Colon (tissue), 2 donors: ENCODE measurements around the gene HDHD5.

ENCODE experiments used
- FAIRE-seq: peaks from 2 replicates; lab custom pipeline; 2012; peaks lifted over from hg19 to GRCh38; lab: Jason Lieb, UNC
- donor health status: control.
- donor health status: control.

HDHD5 gene

DNA sequence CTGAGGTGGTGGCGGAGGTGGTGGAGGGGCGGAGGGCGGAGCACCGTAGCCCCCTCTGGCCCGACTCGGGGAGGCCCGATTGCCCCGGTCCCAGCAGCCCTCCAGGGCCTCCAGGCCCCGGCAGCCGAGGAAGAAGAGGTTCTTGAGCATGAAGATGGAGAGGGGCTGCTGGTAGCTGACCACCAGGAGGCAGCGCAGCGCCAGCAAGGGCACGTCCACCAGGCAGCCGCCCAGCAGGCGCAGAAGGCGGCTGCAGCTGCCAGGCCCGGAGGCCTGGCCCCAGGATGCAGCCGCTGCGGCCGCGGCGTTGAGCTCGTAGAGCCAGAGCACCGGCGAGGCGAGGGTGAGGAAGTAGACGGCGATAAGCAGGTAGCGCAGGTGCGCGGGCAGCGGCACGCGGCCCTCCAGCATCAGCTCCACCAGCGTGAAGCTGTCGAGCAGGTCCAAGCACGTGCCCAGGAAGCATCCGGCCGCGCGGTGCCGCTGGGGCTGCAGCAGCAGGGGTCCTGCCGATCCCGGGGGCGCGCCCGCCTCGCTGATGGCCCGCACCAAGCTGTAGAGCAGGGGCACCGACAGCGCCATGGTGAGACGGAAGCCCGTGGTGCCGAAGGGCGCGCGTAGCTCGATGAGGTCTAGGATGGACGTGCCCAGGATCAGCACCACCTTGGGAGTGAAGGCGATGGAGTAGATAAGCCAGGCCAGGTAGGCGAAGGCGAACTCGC is 39.4 kb downstream of the HDHD5 start:
- no peak for FAIRE-seq

DNA sequence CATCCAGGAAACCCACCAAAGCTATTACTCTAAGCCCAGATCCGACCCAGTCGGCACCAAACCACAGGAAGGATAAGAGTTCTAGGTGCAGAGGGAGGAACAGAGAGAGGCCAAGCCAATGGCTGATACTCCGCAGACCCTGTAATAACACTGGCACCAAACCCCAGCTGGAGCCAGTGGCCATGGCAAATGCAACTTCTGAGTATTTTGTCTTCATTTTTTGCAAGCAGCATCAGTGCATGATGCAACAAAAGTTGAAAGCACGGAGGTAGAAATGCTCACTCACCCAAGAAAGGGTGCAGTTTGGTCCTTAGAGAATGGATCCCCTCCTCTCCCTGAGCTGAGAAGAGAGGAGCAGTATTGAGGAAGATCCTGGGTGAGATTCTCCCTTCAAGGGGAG is 40.7 kb downstream of the HDHD5 start:
- no peak for FAIRE-seq

DNA sequence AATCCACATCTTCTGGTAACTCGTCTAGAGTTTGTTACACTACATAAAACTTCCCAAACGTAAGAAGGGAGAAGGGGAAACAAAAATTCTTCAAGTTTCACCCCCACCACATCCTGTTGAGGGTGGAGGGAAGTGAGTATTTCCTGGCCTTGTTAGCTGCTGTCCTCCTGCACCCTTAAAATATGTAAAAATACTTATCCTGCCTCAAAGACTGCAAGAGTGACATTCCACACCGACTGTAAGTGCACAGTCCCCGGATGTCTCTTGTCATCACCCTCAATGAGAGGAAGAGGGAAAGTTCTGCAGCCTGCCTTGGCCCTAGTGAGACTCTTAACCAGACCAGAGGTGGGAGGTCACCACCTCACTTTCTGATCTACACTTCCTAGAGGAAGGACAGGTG is 41.2 kb downstream of the HDHD5 start:
- no peak for FAIRE-seq

DNA sequence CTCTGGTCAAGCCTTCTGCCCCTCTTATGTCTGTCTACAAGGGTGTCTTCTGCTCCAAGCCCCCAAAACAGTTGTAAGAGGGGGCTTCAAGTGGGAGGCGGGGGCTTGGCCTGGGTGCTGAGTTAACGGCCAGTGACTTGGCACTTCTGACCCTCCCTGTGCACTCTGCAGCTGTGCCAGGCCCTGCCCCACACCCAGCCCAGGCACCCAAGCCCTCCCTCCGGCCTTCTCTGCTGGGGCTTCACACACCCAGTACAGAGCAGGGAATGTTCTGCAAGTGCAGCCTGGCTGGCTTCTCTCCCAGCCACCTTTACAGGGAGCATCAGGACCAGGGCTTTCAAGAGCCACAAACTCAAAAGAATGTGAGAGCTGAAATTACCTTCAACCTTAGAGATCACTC is 41.7 kb downstream of the HDHD5 start:
- no peak for FAIRE-seq

DNA sequence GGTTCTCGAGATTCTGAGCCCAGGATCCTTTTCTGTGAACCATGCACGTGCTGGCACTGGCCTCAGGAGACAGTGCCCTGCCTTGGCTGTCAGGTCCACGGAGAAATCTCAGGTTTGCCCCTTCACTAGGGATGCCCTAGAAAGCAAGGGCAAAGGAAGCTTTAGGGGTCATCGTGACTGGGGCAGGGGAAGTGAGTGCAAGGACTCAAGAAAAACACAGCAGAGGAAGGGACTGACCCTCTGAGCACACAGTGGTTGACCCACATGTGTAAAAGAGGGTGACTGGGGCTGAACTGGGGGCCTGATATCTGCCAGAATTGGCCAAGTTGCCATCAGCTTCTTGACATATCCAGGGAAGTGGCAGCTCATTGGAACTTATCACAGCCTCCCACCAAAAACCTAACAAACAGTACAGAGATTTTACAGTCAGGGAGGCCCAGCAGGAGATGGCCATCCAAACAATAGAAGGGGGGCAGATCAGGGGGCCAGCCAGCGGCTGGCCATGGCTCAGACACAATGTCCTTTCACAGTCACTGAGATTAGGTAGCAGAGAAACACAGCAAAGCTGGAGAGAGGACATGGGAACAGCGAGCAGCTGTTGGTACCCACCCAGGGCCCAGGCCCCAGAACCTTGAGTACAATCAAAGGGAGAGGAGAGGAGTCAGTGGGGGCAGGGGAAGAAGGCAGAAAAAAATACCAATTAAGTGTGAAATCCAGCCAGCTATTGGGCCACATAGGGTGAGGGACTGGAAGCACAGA is 42.3 kb downstream of the HDHD5 start:
- no peak for FAIRE-seq

DNA sequence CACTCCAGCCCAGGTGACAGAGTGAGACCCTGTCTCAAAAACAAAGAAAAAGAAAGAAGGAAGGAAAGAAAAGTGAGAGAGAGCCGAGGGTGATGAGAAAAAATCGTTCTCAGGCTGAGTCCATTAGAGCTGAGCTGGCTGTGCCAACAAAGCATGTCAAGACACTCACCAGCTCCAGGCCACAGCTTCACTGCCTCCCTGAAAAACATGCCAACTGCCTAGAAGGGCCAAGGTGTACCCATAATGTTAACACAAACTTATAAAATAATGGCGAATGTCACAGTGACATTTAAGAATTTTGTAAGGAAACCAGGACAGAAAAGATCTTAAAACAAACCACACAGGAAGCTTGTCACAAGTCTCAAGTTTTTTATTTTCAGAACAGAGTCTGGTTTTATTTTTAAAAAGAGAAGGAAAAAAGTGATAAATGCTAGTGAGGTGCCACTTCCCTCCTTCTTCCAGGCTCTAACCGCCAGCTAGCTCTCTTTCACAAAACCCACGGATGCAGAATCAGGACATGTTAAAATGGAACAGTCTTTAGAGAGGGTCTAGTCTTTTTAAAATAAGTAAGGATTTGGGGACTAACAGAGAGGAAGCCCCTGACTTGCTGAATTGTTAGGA is 43.0 kb downstream of the HDHD5 start:
- FAIRE-seq: no peak

DNA sequence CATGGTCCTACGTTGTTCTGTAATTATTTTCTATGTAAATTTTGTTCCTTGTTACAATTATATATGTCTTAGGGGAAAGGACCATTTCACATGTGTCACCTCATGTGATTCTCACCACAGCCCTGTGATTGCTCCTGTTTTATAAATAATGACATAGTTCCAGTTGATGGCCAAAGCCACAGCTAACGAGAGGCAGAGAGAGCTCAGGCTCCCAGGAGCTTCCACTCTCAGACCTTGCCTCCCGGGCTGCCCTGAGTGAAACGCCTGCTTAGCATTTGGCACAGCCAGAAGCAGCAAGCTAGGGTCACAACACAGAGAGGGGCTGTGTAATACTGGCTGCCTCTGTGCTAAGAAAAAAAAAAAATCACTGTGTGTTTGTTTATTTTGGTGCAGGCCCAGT is 43.8 kb downstream of the HDHD5 start:
- FAIRE-seq: no peak

DNA sequence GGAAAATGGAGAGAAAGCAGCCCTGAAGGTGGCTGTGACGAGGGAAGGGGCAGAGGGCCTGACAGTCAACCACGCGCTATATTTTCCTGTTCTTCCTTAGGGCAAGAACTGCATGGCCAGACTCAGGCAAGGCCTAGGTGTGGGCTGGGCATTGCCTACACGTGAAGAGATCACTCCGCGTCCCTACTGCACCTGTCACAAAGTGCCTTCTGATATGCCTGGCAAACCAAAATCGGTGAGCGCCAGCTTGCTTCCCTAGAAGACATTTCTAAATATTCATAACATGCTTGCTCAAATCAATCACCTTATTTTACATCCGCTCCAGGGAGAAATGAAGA is 44.2 kb downstream of the HDHD5 start:
- no peak for FAIRE-seq

DNA sequence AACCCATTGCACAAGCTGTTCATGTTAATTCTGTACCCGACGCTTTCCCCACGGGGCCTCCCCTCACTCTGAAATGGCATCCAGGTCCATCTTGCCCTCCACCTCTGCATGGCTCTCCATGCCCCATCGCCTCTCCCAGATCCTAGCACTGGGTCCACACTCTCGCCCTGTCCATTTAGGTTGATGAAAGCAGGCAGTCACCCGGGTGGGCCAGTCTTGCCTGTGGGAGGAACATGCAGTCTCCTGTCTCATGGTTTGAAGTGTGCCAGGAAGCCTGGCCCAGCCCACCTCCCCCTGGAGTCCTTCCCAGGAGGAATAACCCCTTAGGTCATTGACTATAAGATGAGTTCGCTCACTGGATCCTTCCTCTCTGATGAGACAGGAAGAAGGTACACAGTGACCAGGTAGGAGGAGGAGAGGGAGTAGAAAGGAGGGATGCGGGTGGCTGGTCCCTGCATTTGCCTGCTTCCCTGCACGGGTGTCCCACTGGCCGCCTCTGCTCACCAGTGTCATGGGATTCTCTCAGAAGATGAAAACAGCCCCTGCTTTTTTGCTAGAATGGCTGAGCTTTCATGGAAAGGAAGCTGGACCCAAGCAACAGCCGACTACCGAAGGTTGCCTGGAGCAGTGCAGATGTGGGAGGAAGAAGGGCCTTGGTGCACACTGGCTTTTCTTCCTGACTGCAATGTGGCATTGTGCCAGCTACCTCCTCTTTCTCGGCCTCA is 44.7 kb downstream of the HDHD5 start:
- no peak for FAIRE-seq

DNA sequence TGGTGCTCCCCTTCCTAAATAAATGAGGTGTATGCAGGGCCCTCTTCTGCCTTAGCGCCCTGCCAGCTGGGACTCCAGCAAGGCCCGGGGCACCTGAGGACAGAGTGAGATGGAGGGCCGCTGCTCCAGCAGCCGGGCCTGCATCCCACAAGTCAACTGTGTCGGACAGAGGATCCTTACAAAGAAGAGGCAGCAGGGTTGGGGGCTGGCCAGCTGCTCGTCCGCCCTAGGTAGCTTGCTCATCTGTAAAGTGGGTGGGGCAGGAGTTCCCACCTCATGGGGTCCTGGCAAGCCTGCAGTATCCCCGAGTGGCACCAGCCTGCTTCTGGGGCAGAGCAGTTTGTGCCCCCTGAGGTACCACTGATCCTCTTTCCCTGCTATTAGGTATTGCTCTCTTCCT is 45.5 kb downstream of the HDHD5 start:
- FAIRE-seq: no peak

DNA sequence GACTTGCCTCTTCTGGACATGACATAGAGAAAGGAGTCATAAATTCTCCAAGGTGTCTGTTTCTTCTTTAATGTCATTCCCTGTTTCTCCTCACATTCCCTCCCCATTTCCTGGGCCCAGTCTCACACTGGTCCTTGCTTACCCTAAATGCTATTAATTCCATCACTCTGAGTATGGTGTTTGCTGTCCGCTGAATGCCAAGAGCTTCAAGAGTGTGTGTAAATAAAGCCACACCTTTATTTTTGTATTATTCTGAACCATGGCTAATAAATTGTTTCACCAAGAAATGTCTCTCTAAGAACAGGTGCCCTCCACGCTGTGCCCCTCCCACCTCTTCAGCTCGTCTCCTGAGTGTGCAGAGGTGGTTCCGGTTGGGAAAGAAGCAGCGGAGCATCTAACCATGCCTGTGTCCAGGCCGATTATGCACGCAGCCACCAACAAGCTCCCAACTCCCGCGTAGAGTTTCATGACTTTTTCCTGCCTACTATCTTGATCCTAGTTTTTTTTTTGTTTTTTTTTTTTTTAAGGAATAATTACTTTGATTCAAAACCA is 46.5 kb downstream of the HDHD5 start:
- FAIRE-seq: no peak

DNA sequence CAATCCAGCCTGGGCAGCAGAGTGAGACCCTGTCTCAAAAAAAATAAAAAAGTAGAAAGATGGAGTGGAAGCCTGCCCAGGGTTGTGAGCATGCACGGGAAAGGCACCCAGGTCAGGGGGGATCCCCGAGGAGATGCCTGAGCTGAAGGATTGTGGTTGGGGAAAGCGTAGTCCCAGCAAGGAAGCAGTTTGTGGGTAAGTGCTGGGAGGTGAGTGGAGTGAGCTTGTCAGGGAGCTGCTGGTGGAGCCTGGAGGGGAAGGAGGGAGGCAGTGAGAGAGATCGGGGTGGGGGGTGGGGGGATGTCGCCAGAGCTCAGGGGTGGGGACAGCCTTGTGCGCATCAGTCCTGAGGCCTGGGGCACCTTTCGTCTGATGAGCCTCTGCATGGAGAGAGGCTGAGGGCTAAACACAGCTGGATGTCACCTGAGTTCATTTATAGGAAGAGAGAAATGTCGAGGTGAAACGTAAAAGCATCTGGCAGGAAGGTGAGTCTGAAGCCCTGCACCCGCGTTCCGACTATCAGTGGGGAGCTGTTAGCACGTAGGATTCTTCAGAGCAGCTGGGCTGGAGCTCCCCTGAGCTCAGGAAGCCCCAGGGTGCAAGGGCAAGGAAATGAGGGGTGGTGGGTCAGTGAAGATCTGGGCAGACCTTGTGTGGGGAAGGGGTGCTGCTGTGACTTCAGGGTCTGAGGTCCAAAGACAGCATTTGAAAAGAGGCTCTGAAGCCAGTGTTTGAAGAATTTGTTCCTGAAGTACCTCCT is 48.1 kb downstream of the HDHD5 start:
- FAIRE-seq: no peak

DNA sequence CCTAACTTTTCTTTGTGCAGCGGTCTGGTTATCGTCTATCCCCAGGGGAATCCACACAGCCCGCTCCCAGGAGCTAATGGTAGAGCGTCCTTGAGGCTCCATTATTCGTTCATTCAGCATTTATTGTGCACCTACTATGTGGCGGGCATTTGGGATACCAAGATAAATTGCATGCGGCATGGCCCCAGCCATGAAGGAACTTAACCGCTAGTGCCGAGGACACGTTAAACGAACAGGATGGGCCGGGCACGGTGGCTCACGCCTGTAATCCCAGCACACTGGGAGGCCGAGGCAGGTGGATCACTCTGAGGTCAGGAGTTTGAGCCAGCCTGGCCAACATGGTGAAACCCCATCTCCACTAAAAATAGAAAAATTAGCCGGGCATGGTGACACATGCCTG is 49.1 kb downstream of the HDHD5 start:
- no peak for FAIRE-seq

DNA sequence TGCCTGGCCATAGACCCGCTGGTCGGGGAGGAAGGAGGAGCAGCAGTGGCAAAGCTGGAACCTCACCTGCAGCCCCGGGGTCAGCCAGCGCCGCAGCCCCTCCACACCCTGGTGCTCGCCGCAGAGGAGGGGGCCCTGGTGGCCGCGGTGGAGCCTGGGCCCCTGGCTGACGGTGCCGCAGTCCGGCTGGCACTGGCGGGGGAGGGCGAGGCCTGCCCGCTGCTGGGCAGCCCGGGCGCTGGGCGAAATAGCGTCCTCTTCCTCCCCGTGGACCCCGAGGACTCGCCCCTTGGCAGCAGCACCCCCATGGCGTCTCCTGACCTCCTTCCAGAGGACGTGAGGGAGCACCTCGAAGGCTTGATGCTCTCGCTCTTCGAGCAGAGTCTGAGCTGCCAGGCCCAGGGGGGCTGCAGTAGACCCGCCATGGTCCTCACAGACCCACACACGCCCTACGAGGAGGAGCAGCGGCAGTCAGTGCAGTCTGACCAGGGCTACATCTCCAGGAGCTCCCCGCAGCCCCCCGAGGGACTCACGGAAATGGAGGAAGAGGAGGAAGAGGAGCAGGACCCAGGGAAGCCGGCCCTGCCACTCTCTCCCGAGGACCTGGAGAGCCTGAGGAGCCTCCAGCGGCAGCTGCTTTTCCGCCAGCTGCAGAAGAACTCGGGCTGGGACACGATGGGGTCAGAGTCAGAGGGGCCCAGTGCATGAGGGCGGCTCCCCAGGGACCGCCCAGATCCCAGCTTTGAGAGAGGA is 49.8 kb downstream of the HDHD5 start:
- FAIRE-seq: no peak

DNA sequence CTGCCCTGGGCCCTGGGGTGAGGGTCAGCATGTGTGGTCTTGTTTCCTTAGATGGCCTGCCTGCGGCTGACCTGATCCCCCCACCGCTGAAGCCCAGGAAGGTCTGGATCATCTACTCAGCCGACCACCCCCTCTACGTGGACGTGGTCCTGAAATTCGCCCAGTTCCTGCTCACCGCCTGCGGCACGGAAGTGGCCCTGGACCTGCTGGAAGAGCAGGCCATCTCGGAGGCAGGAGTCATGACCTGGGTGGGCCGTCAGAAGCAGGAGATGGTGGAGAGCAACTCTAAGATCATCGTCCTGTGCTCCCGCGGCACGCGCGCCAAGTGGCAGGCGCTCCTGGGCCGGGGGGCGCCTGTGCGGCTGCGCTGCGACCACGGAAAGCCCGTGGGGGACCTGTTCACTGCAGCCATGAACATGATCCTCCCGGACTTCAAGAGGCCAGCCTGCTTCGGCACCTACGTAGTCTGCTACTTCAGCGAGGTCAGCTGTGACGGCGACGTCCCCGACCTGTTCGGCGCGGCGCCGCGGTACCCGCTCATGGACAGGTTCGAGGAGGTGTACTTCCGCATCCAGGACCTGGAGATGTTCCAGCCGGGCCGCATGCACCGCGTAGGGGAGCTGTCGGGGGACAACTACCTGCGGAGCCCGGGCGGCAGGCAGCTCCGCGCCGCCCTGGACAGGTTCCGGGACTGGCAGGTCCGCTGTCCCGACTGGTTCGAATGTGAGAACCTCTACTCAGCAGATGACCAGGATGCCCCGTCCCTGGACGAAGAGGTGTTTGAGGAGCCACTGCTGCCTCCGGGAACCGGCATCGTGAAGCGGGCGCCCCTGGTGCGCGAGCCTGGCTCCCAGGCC is 50.6 kb downstream of the HDHD5 start:
- FAIRE-seq: no peak

DNA sequence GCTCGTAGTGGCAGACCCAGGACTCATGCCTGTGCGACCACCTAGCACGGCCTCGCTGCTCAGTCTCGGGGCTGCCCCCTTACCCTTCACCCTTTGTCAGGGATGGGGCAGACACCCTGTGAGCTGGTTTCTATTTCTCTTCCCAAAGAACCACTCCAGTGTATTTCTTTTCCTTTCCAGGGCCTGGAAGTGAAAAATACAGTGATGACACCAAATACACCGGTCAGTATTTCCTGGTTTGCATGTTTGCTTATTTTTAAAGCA is 51.6 kb downstream of the HDHD5 start:
- no peak for FAIRE-seq

DNA sequence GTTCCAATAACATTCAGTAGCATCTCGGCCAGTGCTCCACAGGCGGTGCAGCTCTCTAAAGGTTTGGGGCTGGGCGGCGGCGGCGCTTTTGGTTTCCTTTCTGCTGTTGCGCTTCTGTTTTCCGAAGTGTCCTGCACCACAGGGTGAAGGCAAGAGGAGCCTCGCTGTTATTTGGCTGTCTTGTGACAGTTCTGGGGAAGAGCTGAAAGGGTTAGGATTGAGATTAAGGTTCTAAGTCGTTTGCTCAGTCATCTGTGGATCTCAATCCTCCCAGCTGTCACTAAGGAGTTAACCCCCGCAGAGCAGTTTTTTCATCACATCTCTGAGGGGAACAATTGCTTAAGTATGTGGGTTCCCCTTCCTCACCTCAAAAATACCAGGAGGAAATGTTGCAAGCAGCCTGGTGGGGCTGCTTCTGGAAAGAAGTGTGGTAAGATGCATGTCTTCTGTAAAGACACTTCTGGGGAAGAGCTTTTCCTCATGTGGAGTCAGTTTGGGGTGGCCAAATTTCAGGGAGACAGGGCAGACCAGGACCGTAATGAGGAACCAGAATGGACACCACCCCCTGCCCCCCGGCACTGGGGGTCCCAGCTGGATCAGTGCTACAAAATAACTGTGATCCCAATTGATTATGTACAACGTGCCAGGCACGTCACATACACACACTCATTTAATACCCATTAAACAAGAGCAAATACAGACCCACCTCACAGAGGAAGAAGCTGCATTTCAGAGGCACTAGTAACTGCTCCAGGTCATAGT is 52.1 kb downstream of the HDHD5 start:
- FAIRE-seq: no peak

DNA sequence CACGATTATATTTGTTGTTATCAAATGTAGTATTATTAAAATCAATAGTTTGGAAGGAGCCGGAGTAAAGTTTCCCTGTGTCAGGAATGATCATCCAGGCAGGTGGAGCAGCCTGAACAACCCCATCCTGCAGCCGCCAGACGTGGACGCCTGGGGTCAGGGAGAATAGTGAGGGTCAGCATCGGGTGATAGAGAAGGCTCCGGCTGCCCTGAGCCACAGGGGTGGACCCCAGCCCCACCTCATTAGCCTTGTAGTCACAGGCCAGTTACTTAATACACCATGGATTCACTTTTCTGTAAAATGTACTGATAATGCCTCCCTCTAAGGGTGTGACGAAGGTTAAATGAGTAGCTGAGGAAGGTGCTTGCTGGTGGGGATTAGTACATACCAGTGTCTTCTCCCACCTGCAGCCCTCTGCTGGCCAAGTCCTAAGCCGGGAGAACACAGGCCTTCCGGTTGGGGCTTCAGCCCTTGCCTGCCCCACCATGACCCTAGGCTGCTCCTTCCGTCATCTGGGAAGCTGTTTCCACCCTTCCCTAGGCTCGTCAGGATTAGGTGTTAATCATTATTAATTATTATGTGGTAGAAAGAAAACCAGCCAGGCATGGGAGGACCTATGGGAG is 52.8 kb downstream of the HDHD5 start:
- no peak for FAIRE-seq
